Cortex of kidney (tissue), 1 donor: ENCODE measurements around the gene DNAJC6.

ENCODE experiments used
- DNase-seq: peaks from one replicate; lab custom pipeline; 2025; lab: John Stamatoyannopoulos, UW

DNAJC6 gene

DNA sequence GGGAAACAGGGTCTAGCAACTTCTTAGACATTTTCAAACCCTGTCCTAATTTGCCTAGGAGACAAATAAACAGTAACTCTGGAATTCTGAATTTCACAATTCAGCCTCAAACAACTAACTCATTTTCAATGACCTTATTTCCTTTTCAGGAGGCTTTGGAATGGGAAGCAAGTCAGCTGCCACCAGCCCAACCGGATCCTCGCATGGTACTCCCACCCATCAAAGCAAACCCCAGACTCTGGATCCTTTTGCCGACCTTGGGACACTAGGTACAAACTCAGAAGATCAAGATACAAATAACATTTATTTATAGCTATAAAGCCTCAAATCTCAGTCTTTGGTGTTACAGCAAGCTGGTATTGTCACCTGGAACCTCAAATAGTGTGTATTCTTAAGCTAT, 92.3 kb downstream of the DNAJC6 start:
- DNase-seq: no peak

DNA sequence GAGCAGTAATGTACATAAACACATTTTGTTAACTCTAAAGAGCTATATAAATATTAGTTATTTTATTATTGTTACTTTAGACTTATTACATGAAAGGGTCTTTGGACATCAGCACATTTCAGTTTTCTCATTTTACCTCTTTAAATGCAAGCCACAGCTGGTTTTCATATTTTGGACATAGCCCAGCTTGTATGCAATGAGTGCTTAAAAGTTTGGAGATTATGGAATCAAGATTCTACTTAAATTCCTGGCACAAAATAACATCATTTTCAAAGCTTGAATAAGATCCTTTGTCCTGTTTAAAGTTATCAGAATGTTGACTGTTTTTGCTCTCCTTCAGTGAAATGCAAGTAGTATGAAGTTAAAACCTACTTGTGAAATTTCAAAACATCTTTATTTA, 95.6 kb downstream of the DNAJC6 start:
- no peak for DNase-seq

DNA sequence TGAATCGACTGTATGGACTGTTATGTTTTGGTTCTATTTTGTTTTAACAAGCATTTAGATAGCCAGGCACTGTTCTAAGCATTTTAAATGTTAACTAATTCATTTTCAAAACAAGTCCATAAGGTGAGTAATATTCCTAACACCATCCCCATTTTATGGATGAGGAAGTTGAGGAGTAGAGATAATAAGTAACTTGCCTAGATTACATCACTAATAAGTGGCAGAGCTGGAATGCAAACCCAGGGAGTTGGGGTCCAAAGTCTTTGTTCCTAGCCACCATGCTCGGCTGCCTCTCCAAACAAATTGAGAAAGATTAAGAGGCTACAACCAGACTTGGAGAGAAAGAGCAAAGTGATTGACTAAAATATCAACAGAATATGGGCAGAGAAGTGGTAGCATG, 98.5 kb downstream of the DNAJC6 start:
- DNase-seq: no peak

DNA sequence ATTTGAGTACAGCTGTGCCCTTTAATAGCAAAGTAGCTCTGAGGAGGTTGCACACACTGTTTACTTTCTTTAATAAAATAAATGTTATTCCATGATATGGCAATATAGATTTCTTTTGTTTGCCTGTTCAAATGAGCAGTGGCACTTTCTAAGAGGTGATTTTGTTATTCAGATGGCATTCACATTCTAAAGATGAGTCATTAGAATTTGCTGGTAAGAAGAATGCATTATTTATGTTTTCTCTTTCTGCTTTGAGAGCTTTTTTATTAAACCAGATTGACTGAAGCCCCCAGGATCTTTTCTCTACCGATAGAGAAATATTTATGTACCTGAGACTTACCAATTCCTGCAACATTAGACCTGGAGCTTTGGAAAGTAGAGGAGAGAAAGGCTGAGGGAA, 100.0 kb downstream of the DNAJC6 start:
- no peak for DNase-seq

DNA sequence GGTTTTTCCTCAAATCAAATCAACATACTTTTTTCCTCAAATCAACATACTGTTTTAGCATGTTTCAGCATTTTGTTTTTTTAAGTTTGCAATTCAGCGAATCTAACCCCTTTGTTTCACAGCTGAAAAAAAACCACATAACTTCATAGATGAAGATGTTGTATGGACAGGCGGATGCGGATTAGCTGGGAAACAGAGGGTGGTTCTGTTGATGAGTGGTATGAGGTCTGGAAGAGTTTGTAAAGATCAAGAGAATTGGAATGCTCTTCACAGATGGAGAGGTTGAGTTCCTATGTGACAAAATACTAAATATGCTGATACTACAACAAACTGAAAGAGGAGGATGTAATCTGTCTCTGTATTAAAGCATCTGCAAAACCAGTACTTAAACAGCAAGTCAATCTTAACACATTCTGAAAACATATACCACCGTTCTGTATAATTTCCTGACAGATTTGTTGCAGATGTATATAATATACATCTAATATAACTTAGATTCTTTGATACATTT, 100.5 kb downstream of the DNAJC6 start:
- no peak for DNase-seq

DNA sequence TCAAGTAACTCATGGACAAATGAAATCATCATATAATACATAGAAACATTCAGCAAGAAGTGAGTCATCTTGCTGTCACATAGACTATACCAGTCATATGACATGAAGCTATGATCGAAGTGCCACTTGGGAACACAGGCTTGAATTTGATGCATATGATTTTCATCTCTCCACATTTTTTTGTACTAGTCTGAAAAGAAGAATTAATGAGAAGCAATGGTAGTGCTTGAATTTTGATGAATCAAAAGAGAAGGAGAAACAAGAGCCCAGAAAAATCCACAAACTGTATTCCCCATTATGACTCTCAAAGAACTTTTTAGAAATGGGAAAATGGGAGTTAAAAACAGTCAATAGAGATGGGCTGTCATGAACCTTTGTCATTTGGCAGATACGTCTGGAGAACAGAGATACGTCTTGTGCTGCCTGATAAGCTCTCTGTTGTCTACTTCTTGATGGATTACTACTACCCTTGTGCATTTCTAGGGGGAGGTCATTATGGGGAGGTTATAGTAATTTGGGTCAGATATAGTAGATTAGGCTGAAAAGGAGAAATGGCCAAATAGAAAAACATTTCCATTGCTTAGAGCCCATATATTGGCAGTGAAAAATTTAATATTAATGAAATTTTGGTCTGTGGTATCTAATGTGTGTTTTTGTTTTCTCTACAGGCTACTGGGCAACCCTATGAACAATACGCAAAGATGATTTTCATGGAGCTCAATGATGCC, 103.1 kb downstream of the DNAJC6 start:
- no peak for DNase-seq

DNA sequence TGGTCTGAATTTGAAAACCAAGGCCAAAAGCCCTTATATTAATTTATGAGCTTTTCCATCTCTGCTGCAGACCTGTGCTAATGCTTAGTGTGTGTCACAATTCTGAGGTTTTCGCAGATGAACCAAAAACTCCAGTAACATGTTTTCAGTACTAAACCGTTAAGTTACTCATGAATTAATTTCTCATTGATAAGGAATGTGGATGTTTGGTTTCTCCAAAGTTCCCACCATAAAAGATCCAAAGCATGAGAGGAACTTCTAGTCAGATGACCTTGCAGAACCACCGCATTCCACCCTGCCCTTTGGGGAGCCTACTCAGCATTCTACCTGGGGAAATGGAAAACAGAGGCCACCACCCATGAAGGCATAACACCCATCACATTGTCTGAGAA, 103.6 kb downstream of the DNAJC6 start:
- DNase-seq: no peak

DNA sequence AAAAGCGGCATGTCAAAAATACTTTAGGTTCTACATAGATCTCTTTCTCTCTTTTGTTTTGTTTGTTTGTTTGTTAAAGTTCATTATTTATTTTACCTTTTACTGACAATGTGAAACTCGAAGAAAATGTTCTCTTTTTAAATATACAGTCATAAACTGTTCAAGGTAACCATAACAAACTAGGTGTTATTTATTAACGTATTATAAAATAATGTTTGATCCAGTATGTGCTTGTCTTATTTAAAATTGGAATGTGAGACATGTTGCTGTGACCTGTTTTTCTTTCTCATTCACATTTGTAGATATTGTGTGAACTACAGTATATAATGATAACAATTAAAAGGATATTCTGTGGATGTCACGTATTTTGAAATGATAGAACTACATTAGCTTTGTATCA, 105.2 kb downstream of the DNAJC6 start:
- DNase-seq: no peak

DNA sequence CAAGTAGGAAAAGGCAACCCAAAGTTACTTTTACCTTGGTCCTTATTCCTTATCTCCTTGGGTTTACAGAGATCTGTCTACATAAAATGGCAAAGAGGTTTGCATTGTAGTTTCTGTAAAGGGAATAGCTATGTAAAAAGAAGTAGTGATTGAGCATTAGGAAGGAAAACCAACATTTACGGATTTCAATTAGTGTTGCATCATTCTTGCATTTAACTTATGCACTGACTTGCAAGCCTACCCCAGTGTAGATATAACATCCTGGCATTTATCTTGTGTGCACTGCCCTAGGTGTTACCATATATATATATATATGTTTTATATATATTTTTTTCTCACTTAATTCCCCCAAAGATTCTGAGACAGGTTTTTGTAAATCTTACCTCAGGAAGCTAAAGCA, 107.4 kb downstream of the DNAJC6 start:
- no peak for DNase-seq

DNA sequence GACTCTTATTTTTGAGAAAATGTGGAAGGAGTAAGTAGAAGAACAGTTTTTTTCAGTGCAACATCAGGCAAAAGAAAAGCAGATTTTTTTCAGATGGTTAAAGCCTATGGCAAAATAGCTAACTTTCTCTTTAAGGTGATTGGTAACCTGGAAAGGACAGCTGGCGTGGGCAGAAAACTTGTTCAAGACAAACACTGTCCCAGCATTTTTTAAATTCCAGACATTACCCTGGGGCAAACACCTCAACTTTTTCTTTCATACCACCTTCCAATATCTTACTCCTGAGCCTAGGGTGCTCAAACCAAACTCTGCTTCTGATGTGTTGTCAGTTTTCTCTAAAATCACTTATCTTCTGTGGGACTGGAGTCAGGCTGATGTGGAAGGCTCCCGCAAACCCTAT, 108.4 kb downstream of the DNAJC6 start:
- no peak for DNase-seq

DNA sequence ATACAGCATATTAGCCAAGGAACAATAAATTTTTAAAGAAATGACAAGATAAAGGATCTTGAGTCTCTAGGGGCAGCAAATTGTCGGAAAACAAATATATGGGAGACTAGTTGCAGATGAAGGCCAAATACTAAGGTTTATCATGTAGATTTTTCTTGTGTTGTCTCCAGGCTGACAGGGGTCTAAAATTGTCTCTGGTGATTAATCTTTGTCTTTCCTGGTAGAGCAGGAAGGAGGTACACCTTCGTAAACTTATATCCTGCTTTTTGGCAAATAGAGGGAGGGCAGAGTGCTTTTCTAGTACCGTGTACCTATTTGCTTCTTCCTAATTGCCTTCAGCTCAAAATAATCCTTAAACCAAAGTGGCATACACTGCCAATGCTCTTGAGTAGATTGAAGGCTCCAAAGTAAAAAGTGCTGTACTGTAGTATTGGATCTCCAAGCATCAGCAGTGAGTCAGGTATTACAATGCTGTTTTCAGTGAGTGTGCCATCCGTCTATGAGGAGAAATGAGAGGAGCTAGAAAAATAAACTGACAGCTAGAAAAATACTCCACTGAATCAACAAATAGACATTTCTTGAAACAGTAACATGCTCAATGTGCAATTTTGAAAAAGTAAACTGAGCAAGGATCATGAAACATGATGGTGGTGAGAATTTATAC, 109.3 kb downstream of the DNAJC6 start:
- DNase-seq: no peak

DNA sequence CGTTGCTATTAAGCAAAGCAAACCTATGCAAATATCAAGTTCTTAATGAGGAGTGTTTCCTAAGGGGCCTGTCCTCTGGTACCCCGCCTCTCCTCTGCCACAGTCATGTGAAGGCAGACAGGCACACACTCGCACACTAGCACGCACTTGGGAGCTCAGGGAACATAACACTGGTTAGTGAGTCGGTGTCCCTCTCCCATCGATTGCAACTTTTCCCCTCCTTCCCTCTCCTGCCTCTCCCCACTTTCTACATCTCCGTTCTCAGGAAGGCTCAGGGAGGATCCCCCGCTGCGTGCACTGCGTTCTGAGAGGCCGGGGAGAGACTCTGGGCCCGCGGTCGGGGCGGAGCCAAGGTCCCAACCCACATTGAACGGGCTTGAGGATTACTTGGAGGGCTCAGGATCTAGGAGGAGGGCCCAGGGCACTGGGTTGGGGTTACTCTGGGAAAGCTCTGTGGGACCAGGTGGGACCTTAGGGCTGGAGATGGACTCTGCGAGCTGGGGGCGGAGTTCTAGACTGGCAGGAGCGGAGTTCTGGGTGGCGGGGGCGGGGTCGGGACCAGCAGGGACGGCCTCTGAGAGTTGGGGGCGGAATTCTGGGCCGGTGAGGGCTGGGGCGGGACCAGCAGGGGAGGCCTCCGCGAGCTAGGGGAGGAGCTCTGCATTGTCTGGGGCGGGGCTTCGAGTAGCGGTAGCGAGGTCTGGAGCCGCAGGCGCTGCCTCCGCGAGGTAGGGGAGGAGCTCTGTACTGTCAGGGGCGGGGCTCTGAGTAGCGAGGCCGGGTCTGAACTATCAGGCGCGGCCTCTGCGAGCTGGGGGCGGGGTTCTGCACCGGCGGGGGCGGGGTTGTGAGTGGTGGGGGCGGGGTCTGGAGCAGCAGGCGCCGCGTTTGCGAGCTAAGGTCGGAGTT, 110.6 kb downstream of the DNAJC6 start:
- DNase-seq: peak; percentile 96

DNA sequence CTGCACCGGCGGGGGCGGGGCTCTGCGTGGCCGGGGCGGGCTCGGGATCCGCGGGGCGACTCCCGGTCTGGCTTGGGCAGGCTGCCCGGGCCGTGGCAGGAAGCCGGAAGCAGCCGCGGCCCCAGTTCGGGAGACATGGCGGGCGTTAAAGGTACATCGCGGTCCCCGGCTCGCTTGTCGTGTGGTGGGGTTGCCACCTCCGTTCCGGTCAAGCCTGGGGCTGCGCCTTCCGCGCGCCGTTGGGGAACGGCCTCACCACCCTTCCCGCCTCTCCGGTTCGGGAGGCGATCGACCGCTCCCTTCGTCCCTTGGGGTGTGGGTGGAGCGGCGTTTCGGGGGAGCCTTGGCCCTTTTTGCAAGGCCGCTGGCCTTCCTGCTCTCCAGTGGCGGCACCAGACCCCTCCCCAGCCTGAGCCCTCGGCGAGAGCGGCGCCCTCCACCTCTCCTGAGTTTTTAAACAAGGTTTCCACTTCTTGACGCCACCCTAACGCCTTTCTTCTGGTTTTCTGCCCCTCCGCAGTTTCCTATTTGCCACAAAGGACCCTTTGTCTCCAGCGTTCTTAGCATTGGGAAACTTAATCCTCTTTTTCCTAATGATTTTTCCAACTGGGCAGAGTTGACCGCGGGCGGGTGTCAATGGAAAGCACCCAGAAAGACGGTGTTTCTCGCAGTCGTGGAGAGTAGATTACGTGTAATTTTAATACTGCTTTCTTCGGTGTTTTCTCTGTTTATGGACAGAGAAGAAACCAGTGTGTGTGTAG, 111.4 kb downstream of the DNAJC6 start, which contains the start of the genes LEPR and LEPROT:
Gene LEPR, plus strand, starts transcription at position 79 of the 761 bp plus-strand sequence. CDS start 144,898 bp downstream, outside the sequence.
Gene LEPROT, plus strand, starts transcription at position 79 of the 761 bp plus-strand sequence. Its CDS starts 57 bp downstream, at position 136.
- peak; percentile 96 for DNase-seq

DNA sequence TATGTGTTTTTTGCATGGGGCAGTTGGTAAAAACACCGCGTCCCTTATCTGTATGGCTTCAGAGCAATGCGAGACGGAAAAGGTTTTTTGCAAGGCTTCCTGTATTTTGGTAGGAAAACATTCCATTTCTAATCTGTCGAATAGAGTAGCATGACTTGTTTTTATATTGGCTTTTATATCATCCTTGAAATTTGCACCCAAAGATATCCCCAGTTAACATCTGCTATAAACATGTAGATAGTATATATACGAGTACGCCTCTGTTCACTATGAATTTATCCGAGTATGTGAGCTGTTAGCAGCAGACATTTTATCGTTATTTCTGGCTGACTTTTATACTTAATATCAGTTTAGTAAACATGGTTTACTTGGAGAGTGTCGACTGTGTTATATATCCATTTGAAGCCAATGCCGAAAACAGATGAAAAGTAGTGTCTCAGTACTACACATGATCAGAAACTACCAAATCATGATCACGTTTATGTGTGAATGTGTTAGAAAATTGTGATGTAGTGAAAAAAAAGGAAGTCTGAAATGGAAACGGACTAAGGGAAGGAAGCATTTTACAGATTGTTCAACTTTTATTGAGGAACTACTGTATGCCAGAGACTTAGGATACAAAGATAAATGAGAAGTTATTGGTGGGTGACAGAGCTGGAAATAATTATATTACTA, 112.1 kb downstream of the DNAJC6 start:
- DNase-seq: no peak

DNA sequence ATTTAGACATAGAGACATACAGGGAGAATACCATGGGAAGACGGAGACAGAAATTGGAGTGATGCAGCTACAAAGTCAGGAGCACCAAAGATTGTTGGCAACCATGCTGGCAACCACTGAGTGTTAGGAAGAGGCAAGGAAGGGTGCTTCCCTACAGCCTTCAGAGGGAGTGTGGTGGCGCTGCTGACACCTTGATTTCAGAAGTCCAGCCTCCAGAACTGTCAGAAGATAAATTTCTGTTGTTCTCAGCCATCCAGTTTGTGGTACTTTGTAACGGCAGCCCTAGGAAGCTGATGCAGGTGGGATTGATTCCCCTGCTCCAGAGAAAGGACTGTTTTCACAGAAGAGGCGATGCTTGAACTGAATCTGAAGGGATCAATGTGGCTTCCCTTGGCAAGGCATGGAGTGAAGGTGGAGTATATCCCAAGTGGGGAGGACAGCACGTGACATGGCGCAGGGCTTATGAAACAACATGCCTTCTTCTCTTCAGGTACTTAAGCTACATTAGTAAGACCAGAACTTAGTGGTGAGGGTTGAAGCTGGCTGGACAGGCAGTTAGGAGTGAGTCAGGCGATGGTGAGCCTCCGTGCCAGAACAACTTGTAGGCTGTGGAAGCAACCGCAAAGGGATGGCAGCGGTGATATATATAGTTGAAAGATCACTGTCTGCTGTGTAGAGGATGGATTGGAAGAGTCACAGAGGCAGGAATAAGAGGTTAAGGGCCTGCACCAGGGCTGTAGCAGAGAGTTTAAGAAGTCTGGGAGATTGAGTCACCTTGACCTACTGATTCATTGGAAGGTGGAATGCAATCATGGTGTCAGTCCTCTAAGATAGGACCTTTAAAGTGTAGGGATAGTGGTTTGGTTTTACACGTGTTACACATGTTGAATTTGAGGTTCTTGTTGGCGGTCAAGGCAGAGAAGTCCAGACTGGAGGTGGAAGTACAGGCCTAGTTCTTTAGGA, 113.2 kb downstream of the DNAJC6 start:
- no peak for DNase-seq

DNA sequence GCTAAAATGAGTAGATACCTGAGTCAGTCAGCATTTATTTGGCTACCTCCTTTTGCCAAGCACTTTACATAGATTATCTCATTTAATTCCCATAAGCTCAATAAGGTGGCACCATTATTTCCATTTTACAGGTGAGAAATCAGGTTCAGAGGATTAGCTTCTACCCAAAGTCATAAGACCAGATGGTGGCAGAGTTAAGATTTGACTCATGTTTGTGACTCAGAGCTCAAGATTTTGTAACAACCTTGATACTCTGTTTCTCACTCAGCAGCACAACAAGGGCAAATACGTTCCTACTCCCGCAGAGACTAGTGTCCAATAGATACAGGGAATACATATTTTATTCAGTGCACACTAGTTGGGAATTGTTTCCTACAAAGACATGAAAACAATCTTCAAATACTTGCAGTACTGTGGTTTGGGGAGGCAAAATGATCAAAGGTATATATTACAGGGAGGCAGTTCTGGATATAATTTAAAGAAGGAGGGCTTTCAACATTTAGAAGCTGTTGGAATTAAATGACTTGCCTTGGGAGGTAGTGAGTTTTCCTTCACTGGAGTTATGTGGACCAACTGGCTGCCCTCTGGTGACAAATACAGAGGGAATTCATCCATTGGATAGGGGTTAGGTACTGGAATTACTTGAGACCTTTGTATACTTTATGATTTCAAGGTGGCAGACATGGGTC, 114.7 kb downstream of the DNAJC6 start:
- no peak for DNase-seq

DNA sequence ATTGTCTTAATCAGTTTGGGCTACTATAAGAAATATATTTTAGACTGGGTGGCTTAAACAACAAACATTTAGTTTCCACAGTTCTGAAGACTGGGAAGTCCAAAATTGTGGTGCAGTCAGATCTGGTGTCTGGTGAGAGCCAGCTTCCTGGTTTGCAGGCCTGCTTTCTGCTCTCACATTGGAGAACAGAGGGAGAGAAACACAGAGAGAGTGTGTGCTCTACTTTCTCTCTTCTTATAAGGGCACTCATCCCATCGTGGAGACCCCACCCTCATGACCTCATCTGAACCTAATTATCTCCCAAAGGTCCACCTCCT, 115.2 kb downstream of the DNAJC6 start:
- no peak for DNase-seq

DNA sequence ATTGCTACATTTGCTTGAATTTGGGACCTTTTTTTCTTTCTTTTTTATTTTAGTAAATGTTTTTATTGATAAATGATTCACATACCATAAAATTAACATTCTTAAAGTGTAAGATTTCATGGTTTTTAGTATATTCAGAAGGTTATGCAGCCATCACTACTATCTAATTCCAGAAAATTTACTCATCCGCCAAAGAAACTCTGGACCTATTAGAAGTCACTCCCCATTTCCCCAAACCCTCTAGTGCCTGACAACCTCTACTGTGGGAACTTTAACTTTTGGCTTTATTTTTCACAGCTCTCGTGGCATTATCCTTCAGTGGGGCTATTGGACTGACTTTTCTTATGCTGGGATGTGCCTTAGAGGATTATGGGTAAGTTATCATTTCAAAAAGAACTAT, 115.7 kb downstream of the DNAJC6 start:
- no peak for DNase-seq

DNA sequence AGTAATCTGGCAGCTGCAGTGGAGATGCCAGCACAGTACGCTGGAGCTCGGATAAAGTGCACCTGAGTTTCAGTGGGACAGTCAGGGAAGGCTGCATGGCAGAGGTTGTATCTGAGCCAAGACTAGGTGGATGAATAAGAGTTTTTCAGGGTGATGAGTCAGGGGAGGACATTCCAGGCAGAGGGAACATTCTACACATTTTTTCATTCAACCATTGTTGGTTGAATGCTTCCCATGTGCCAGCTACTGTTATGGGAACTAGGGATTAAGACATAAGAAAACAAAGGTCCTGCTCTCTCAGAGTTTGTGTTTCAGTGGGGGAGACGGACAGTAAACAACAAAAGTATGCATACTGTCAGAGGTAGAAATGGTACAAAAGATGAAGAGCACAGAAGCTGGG, 116.4 kb downstream of the DNAJC6 start:
- DNase-seq: no peak
